H1 (cell line): ENCODE measurements around the gene NANOS2. TPM values are rescaled to one million over a fixed set of nuclear protein-coding genes. Genes with fewer than 3 reads are reported as not detected.

Experiments used
- BACH1 ChIP-seq: IDR thresholded peaks from 2 replicates; pipeline ENCODE4 v1.6.1; 2012; ENCODE audit warnings: low read length, improper control_type of control experiment
- CBX8 ChIP-seq: fragments of 300-800, 300-1000 bp; sonication (generic); IDR thresholded peaks from 2 replicates; pipeline ENCODE4 v1.7.1; 2016; ENCODE audit warnings: low read depth, low read length, borderline replicate concordance
- CTBP2 ChIP-seq: IDR thresholded peaks from 2 replicates; pipeline ENCODE4 v1.7.0; 2011; ENCODE audit warnings: borderline replicate concordance, mild to moderate bottlenecking, moderate library complexity, mixed read lengths, low read length; ENCODE audit not compliant: insufficient read depth, insufficient read length
- JUND ChIP-seq: IDR thresholded peaks from 2 replicates; pipeline ENCODE4 v1.6.1; 2011; ENCODE audit warnings: mild to moderate bottlenecking, improper control_type of control experiment, low read length
- NANOG ChIP-seq: IDR thresholded peaks from 2 replicates; pipeline ENCODE4 v1.6.1; 2011; ENCODE audit warnings: low read length, low read depth, mild to moderate bottlenecking, inconsistent platforms; ENCODE audit not compliant: insufficient read depth, poor library complexity, severe bottlenecking
- NRF1 ChIP-seq: IDR thresholded peaks from 2 replicates; pipeline ENCODE4 v1.6.1; 2011; ENCODE audit warnings: mild to moderate bottlenecking, low read depth, low read length, improper control_type of control experiment
- RNF2 ChIP-seq: fragments of 200-900, 300-1000 bp; sonication (generic); IDR thresholded peaks from 2 replicates; pipeline ENCODE4 v1.7.1; 2016; ENCODE audit warnings: borderline replicate concordance, low read depth, mild to moderate bottlenecking, antibody characterized with exemption, low read length; ENCODE audit not compliant: poor library complexity, severe bottlenecking; ENCODE audit errors: missing control alignments
- SIN3A ChIP-seq, 2 experiments: IDR thresholded peaks in 1 of 2; conservative IDR thresholded peaks in 1 of 2; 2 replicates each; pipeline ENCODE4 v1.6.1; 2011 to 2012; ENCODE audit warnings: low read length in 2 of 2, improper control_type of control experiment in 1 of 2, low read depth in 1 of 2, mild to moderate bottlenecking in 1 of 2
- TBP ChIP-seq: IDR thresholded peaks from 2 replicates; pipeline ENCODE4 v1.6.1; 2011; ENCODE audit warnings: low read depth, low read length, improper control_type of control experiment
- TEAD4 ChIP-seq: IDR thresholded peaks from 2 replicates; pipeline ENCODE4 v1.6.1; 2012; ENCODE audit warnings: low read depth, low read length, inconsistent platforms, mixed read lengths
- ZNF274 ChIP-seq: IDR thresholded peaks from 2 replicates; pipeline ENCODE4 v1.7.0; 2012; ENCODE audit warnings: low read length, borderline replicate concordance; ENCODE audit errors: extremely low read depth
- polyA plus RNA-seq, 7 experiments: library from polyadenylated mRNA; depleted of rRNA in 3 of 7; stranded (reverse) in 5 of 7; unstranded in 2 of 7; fragments of >200 nt in 5 of 7; fragments of 200-250 nt in 2 of 7; gene quantifications; 1 replicate in 5 of 7; 2 replicates in 1 of 7; 4 replicates in 1 of 7; pipeline versions ENCODE4 v1.2.1 to v1.2.3, GENCODE V29; 2011 to 2013; ENCODE audit warnings: missing spikeins in 2 of 7, mixed read lengths in 2 of 7
- total RNA-seq: library from RNA; stranded (reverse); fragmentation: NEBNext Ultra II Directional; extraction: Animal tissue kit (Norgen Biotek cat#: 25700); gene quantifications from 2 replicates; pipeline ENCODE4 v1.2.1, GENCODE V29; 2021
- TF ChIP-seq, protein P1 (sequence below): IDR thresholded peaks from 2 replicates; pipeline ENCODE4 v1.6.1; 2011; ENCODE audit warnings: low read depth, mild to moderate bottlenecking, low read length; ENCODE audit not compliant: insufficient read depth
- TF ChIP-seq, protein P2 (sequence below): IDR thresholded peaks from 2 replicates; pipeline ENCODE4 v1.6.1; 2012; ENCODE audit warnings: inconsistent platforms
- TF ChIP-seq, protein P3 (sequence below): IDR thresholded peaks from 2 replicates; pipeline ENCODE4 v1.6.1; 2012; ENCODE audit warnings: inconsistent platforms
- TF ChIP-seq, protein P4 (sequence below), 3 experiments: IDR thresholded peaks; 1 replicate in 2 of 3; 2 replicates in 1 of 3; pipeline versions ENCODE4 v1.5.1 to v1.6.1; 2011; ENCODE audit warnings: low read length in 3 of 3, mild to moderate bottlenecking in 3 of 3, inconsistent platforms in 2 of 3, low read depth in 1 of 3, moderate library complexity in 1 of 3; ENCODE audit not compliant: insufficient read depth in 1 of 3; ENCODE audit errors: control extremely low read depth in 1 of 3

NANOS2 gene
- total and polyA plus RNA-seq, 2 of the 8 experiments (the other 6 are each of a cell fraction or from before 2014, with no cell fraction given): 0.20 TPM; not detected in 1

DNA sequence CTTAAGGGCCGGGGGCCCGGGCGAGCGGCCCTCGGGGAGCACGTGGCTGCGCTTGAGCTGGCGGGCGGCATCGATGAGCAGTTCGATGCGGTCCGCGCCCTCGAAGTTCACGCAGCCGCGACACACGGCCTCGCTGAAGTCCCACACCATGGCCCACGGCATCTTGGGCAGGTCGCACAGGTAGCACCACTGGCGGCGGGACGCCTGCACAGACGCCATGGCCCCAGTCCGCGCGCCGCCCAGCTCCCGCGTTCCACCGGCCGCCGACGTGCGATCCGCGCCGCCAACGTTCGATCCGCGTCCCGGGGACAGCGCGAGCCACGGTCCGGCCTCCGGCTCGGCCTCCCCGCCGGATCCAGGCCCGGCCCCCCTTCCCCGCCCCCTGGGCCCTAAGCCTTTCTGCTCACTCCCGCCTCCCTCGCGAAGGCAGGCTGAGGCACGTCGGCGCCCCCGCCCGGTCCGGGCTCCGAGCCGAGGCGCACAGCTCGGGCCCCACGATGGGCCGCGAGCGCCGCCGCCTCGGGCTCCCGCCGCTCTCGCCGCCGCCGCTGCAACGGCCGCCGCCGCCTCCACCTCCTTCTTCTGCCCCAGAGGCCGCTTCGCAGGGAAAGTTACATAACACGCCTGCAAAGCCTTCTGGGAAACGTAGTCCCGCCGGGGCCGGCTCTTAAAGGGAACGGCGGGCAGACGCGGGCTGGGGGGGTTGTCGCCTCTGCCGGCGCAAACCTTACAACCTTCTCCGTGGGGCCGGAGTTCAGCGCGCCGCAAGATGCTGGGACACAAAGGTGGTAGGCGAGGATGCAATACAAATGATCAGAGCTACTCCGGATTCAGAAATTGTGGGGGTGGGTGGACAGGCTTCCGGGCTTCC, 28.8 kb downstream of the NANOS2 start, which contains the start of gene IRF2BP1 (continued):
- TF ChIP-seq ZNF274: no peak
- TF ChIP-seq TEAD4: no peak
- no peak for TF ChIP-seq NRF1
- no peak for TF ChIP-seq BACH1
- TF ChIP-seq, protein P1, sequence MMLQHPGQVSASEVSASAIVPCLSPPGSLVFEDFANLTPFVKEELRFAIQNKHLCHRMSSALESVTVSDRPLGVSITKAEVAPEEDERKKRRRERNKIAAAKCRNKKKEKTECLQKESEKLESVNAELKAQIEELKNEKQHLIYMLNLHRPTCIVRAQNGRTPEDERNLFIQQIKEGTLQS: no peak
- TF ChIP-seq RNF2: peak; percentile 46
- TF ChIP-seq, protein P2, sequence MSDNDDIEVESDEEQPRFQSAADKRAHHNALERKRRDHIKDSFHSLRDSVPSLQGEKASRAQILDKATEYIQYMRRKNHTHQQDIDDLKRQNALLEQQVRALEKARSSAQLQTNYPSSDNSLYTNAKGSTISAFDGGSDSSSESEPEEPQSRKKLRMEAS: peak; percentile 38; the same call in 1 of the 2 replicates
- no peak for TF ChIP-seq CBX8
- TF ChIP-seq JUND: no peak
- no peak for TF ChIP-seq CTBP2
- TF ChIP-seq, protein P3, sequence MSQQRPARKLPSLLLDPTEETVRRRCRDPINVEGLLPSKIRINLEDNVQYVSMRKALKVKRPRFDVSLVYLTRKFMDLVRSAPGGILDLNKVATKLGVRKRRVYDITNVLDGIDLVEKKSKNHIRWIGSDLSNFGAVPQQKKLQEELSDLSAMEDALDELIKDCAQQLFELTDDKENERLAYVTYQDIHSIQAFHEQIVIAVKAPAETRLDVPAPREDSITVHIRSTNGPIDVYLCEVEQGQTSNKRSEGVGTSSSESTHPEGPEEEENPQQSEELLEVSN: peak; percentile 76
- TF ChIP-seq, protein P4, sequence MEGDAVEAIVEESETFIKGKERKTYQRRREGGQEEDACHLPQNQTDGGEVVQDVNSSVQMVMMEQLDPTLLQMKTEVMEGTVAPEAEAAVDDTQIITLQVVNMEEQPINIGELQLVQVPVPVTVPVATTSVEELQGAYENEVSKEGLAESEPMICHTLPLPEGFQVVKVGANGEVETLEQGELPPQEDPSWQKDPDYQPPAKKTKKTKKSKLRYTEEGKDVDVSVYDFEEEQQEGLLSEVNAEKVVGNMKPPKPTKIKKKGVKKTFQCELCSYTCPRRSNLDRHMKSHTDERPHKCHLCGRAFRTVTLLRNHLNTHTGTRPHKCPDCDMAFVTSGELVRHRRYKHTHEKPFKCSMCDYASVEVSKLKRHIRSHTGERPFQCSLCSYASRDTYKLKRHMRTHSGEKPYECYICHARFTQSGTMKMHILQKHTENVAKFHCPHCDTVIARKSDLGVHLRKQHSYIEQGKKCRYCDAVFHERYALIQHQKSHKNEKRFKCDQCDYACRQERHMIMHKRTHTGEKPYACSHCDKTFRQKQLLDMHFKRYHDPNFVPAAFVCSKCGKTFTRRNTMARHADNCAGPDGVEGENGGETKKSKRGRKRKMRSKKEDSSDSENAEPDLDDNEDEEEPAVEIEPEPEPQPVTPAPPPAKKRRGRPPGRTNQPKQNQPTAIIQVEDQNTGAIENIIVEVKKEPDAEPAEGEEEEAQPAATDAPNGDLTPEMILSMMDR (IDR thresholded peaks at IDR 0.05; ENCODE audit: control extremely low read depth in 1 of 3, insufficient read depth in 1 of 3, low read depth in 1 of 3, low read length in 3 of 3): no peak
- peak; percentile 32; the same call in 1 of the 2 replicates for TF ChIP-seq TBP
- peak; percentile 15 to 41; a peak in 2 of 4 replicates for TF ChIP-seq SIN3A (conservative IDR thresholded peaks at IDR 0.05 in 1 of 2, IDR thresholded peaks at IDR 0.05 in 1 of 2; ENCODE audit: low read depth in 1 of 2, low read length in 2 of 2)
- TF ChIP-seq NANOG: no peak
